H1 (cell line): Measurements from ENCODE around the gene FRMD4A. TPM values are rescaled to one million over a fixed set of nuclear protein-coding genes. Genes with fewer than 3 reads are reported as not detected.

ENCODE experiments used
- E2F6 ChIP-seq: IDR thresholded peaks from 2 replicates; pipeline ENCODE4 v1.6.1; 2012; ENCODE audit warnings: inconsistent platforms
- polyA plus RNA-seq, 7 experiments: library from polyadenylated mRNA; depleted of rRNA in 3 of 7; stranded (reverse) in 5 of 7; unstranded in 2 of 7; fragments of >200 nt in 5 of 7; fragments of 200-250 nt in 2 of 7; gene quantifications; 1 replicate in 5 of 7; 2 replicates in 1 of 7; 4 replicates in 1 of 7; pipeline versions ENCODE4 v1.2.1 to v1.2.3, GENCODE V29; 2011 to 2013; ENCODE audit warnings: missing spikeins in 2 of 7, mixed read lengths in 2 of 7
- total RNA-seq: library from RNA; stranded (reverse); fragmentation: NEBNext Ultra II Directional; extraction: Animal tissue kit (Norgen Biotek cat#: 25700); gene quantifications from 2 replicates; pipeline ENCODE4 v1.2.1, GENCODE V29; 2021

FRMD4A gene
- total and polyA plus RNA-seq, 2 of the 8 experiments (the other 6 are each of a cell fraction or from before 2014, with no cell fraction given) = 38.6 to 39.6 TPM

GRCh38 chr10:14296065-14296709, 34.5 kb downstream of the FRMD4A start (continued):
- no peak for TF ChIP-seq E2F6
